ENCODE measurements around the gene OXA1L. TPM values are rescaled to one million over a fixed set of nuclear protein-coding genes. Genes with fewer than 3 reads are reported as not detected.

The OXA1L gene
- polyA plus RNA-seq, 3 donors = 61.2 to 264 (median 86.9) TPM

DNA sequence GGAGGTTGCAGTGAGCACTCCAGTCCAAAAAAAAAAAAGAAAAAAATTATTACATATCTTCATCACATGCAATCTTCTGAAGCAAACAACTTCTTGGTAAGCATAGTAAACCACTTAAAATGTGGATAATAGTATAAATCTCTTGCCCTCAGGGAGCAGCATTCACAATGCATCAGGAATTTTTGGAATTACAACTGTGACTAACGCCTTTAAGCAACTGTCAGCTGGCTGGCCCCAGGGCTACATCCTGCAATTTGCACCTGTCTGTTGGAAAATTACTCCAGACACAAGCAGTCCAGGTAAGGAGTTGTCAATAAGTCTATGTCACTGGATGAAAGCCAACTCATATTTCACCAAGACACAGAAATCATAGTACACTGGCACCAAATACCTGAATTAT lies 54.2 kb downstream of the OXA1L start:
- Mint-ChIP-seq H3K36me3 (peaks cover 2% of the 10 kb centered on the region in 2 donors), H3K27me3 (ENCODE audit: low read depth in 3 of 3) (peaks cover 0 to 6% (median 2%) of the 10 kb centered on the region in 3 donors), H3K4me3 (no peak overlapping the region), H3K4me1 (peaks cover 67% of the 10 kb centered on the region), H3K9me3 (peaks cover 0 to 2% (median 0%) of the 10 kb centered on the region in 7 donors), H3K27ac (peak overlapping the region in 1 of 7 donors; percentile 62)
- H4K20me1 ChIP-seq (ENCODE audit: insufficient read depth, low read length) = no peaks in the 10 kb centered on the region
- no peaks in the 10 kb centered on the region for H3K9me3 ChIP-seq (replicated peaks in 1 of 2; ENCODE audit: control insufficient read depth in 1 of 2, insufficient read depth in 1 of 2, low read length in 2 of 2)
- H3K27me3 ChIP-seq (ENCODE audit: control insufficient read depth in 2 of 2, insufficient read depth in 2 of 2, low read length in 2 of 2) = no peaks in the 10 kb centered on the region
- H3K4me3 ChIP-seq (replicated peaks in 1 of 3; ENCODE audit: low read depth in 2 of 3, low read length in 3 of 3) = no peak overlapping the region
- no peaks in the 10 kb centered on the region for H3K79me2 ChIP-seq (ENCODE audit: insufficient read depth, low read length)
- peaks cover 71 to 85% of the 10 kb centered on the region in 2 donors for H3K4me1 ChIP-seq (ENCODE audit: control insufficient read depth in 1 of 2, insufficient read depth in 2 of 2, low read length in 2 of 2)
- TF ChIP-seq, protein P1, sequence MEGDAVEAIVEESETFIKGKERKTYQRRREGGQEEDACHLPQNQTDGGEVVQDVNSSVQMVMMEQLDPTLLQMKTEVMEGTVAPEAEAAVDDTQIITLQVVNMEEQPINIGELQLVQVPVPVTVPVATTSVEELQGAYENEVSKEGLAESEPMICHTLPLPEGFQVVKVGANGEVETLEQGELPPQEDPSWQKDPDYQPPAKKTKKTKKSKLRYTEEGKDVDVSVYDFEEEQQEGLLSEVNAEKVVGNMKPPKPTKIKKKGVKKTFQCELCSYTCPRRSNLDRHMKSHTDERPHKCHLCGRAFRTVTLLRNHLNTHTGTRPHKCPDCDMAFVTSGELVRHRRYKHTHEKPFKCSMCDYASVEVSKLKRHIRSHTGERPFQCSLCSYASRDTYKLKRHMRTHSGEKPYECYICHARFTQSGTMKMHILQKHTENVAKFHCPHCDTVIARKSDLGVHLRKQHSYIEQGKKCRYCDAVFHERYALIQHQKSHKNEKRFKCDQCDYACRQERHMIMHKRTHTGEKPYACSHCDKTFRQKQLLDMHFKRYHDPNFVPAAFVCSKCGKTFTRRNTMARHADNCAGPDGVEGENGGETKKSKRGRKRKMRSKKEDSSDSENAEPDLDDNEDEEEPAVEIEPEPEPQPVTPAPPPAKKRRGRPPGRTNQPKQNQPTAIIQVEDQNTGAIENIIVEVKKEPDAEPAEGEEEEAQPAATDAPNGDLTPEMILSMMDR (IDR thresholded peaks at IDR 0.05) = no peak
- H3K27ac ChIP-seq (ENCODE audit: low read depth in 1 of 2, low read length in 2 of 2) = no peak overlapping the region
- intact Hi-C loops (cut with micrococcal nuclease) = loop anchor here in 1 of 2 donors (5.0 kb wide), 1 partner anchor 33 kb away; no protein-coding TSS in a partner anchor
- no peak for DNase-seq
- no peaks in the 10 kb centered on the region for H3K36me3 ChIP-seq (replicated peaks in 1 of 2; ENCODE audit: control insufficient read depth in 1 of 2, insufficient read depth in 2 of 2, low read length in 2 of 2)
- H3K9ac ChIP-seq (ENCODE audit: insufficient read depth, low read length, poor library complexity, severe bottlenecking) = no peak overlapping the region
- WGBS (ENCODE audit: insufficient coverage) = no CpG with 5 or more reads among the region's 1 CpG
- H3K4me2 ChIP-seq (replicated peaks; ENCODE audit: extremely low read depth, low read length, poor library complexity, severe bottlenecking) = no peak overlapping the region
- no peak overlapping the region for H2AFZ ChIP-seq (ENCODE audit: insufficient read depth, low read depth, low read length, poor library complexity, severe bottlenecking)

DNA sequence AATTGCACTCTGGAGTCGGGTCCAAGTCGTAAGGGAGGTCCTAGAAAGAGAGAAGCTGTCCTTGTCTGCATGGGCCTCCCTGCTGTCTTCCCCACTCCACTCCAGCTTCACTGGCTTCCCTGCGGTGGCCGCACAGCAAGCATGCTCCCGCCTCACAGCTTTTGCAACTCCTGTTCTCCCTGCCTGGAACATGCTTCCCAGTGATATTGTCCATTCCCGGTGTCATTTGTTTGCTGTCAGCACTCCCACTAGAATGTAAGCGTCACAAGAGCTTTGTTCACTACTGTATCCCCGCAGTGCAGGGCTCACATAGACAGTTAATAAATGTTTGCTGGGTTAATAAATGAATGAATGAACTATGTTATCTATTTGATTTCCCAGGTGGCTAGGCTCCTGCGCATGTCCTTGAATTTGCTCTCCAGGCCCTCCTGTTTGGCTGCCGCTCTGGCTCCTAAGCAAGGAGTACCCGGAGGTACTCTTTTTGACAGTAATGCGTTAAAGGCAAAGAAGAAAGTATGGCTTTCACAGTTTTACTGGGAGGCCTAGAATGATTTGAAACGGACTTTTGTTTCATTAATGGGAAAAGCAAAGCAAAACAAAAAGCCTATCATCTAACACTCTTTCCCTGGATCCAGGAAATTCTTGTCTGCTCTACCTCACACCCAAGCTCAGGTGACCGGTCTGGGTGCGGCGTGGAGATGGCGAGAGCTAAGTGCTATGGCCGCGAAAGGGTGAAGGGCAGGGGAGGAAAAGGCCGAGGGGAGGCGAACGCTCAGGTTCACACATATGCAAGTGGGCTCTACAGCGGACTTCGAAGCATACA lies 54.9 kb downstream of the OXA1L start:
- Mint-ChIP-seq H3K36me3 (peaks cover 2 to 3% of the 10 kb centered on the region in 2 donors), H3K4me3 (no peak overlapping the region), H3K4me1 (peaks cover 61% of the 10 kb centered on the region), H3K27me3 (ENCODE audit: low read depth in 3 of 3) (peaks cover 0 to 6% (median 6%) of the 10 kb centered on the region in 3 donors), H3K9me3 (no peaks in the 10 kb centered on the region), H3K27ac (peak overlapping the region in 4 of 7 donors; percentile 42 to 66 (median 58))
- WGBS (ENCODE audit: insufficient coverage) = 96% methylated on average over 15 of the region's 24 CpGs
- Histone ChIP-seq H3K27ac (ENCODE audit: low read depth in 1 of 2, low read length in 2 of 2) (no peak overlapping the region), H3K4me1 (ENCODE audit: control insufficient read depth in 1 of 2, insufficient read depth in 2 of 2, low read length in 2 of 2) (peaks cover 65 to 78% of the 10 kb centered on the region in 2 donors), H3K9ac (ENCODE audit: insufficient read depth, low read length, poor library complexity, severe bottlenecking) (no peak overlapping the region), H3K27me3 (ENCODE audit: control insufficient read depth in 2 of 2, insufficient read depth in 2 of 2, low read length in 2 of 2) (no peaks in the 10 kb centered on the region), H3K36me3 (replicated peaks in 1 of 2; ENCODE audit: control insufficient read depth in 1 of 2, insufficient read depth in 2 of 2, low read length in 2 of 2) (no peaks in the 10 kb centered on the region), H4K20me1 (ENCODE audit: insufficient read depth, low read length) (no peaks in the 10 kb centered on the region), H2AFZ (ENCODE audit: insufficient read depth, low read depth, low read length, poor library complexity, severe bottlenecking) (no peak overlapping the region), H3K79me2 (ENCODE audit: insufficient read depth, low read length) (no peaks in the 10 kb centered on the region), H3K4me2 (replicated peaks; ENCODE audit: extremely low read depth, low read length, poor library complexity, severe bottlenecking) (no peak overlapping the region), H3K9me3 (replicated peaks in 1 of 2; ENCODE audit: control insufficient read depth in 1 of 2, insufficient read depth in 1 of 2, low read length in 2 of 2) (no peaks in the 10 kb centered on the region), H3K4me3 (replicated peaks in 1 of 3; ENCODE audit: low read depth in 2 of 3, low read length in 3 of 3) (no peak overlapping the region)
- DNase-seq = no peak
- intact Hi-C loops (cut with micrococcal nuclease) = loop anchor here in 1 of 2 donors (2.0 to 5.0 kb wide), 2 partner anchors 31 to 34 kb away; no protein-coding TSS in a partner anchor
- TF ChIP-seq, protein P1 (IDR thresholded peaks at IDR 0.05) = no peak
